Measurements from ENCODE around the gene ADK. TPM values are rescaled to one million over a fixed set of nuclear protein-coding genes. Genes with fewer than 3 reads are reported as not detected.

The ADK gene
- total RNA-seq, 4 donors from 2014 or later = 15.9 to 28.8 (median 23.3) TPM

- ATAC-seq = no peak
- intact Hi-C loops (cut with DNase I; ENCODE audit: low total_unique reads) = no loop called here
- TF ChIP-seq, protein P1, sequence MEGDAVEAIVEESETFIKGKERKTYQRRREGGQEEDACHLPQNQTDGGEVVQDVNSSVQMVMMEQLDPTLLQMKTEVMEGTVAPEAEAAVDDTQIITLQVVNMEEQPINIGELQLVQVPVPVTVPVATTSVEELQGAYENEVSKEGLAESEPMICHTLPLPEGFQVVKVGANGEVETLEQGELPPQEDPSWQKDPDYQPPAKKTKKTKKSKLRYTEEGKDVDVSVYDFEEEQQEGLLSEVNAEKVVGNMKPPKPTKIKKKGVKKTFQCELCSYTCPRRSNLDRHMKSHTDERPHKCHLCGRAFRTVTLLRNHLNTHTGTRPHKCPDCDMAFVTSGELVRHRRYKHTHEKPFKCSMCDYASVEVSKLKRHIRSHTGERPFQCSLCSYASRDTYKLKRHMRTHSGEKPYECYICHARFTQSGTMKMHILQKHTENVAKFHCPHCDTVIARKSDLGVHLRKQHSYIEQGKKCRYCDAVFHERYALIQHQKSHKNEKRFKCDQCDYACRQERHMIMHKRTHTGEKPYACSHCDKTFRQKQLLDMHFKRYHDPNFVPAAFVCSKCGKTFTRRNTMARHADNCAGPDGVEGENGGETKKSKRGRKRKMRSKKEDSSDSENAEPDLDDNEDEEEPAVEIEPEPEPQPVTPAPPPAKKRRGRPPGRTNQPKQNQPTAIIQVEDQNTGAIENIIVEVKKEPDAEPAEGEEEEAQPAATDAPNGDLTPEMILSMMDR (IDR thresholded peaks at IDR 0.05 in 4 of 5, conservative IDR thresholded peaks at IDR 0.05 in 1 of 5) = no peak
- TF ChIP-seq POLR2A (IDR thresholded peaks at IDR 0.05) = no peak
Measured at GRCh38 chr10:74432841-74433594, 282.0 kb downstream of the ADK start.

GRCh38 chr10:74433595-74433956, 282.6 kb downstream of the ADK start:
- TF ChIP-seq, protein P1 (IDR thresholded peaks at IDR 0.05 in 4 of 5, conservative IDR thresholded peaks at IDR 0.05 in 1 of 5) = no peak
- TF ChIP-seq POLR2A (IDR thresholded peaks at IDR 0.05) = no peak
- no peaks in the 10 kb centered on the region for H3K9me3 ChIP-seq
- H3K27ac ChIP-seq = no peak overlapping the region
- no peaks in the 10 kb centered on the region for H3K27me3 ChIP-seq
- ATAC-seq (no peak), DNase-seq (no peak)
- in situ Hi-C loops (cut with MboI; ENCODE audit: low sequenced_read_pairs in 4 of 4) = no loop called here
- intact Hi-C loops (cut with DNase I; ENCODE audit: low total_unique reads) = no loop called here
- no peak overlapping the region for H3K4me3 ChIP-seq
- no peaks in the 10 kb centered on the region for H3K36me3 ChIP-seq
- no peaks in the 10 kb centered on the region for H3K4me1 ChIP-seq

More at GRCh38 chr10:74432841-74433594, 282.0 kb downstream of the ADK start:
- no peaks in the 10 kb centered on the region for H3K9me3 ChIP-seq
- no peak overlapping the region for H3K4me3 ChIP-seq
- H3K27ac ChIP-seq = no peak overlapping the region
- no peak for DNase-seq
- no peaks in the 10 kb centered on the region for H3K36me3 ChIP-seq
- H3K27me3 ChIP-seq = no peaks in the 10 kb centered on the region
- H3K4me1 ChIP-seq = no peaks in the 10 kb centered on the region
- in situ Hi-C loops (cut with MboI; ENCODE audit: low sequenced_read_pairs in 4 of 4) = no loop called here

GRCh38 chr10:74433993-74434392, 283.0 kb downstream of the ADK start:
- Histone ChIP-seq H3K27me3 (no peaks in the 10 kb centered on the region), H3K27ac (no peak overlapping the region), H3K36me3 (no peaks in the 10 kb centered on the region), H3K9me3 (no peaks in the 10 kb centered on the region), H3K4me3 (no peak overlapping the region), H3K4me1 (no peaks in the 10 kb centered on the region)
- intact Hi-C loops (cut with DNase I; ENCODE audit: low total_unique reads) = no loop called here
- no peak for DNase-seq
- ATAC-seq = no peak
- no peak for TF ChIP-seq POLR2A (IDR thresholded peaks at IDR 0.05)
- TF ChIP-seq, protein P1 (IDR thresholded peaks at IDR 0.05 in 4 of 5, conservative IDR thresholded peaks at IDR 0.05 in 1 of 5) = no peak
- in situ Hi-C loops (cut with MboI; ENCODE audit: low sequenced_read_pairs in 4 of 4) = no loop called here

DNA sequence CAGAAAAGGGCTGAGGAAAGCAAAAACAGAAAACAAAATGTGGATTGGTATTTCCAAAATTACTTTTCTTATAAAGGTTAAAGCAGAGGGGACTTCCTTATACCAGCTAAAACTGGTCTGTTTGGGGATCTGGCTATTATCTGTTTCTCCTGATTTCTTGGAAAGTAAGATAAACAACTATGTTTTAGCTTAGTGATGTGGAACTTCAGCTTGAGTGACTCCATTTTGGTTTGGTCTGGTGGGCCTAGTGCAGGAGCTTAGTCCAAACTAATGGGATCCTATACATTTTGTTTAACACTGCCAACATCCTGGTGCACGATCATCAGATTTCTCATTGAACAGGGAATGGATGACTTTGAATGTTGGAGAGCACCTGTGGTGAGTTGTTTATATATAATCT, 283.5 kb downstream of the ADK start:
- DNase-seq (no peak), ATAC-seq (no peak)
- intact Hi-C loops (cut with DNase I; ENCODE audit: low total_unique reads) (no loop called here), in situ Hi-C loops (cut with MboI; ENCODE audit: low sequenced_read_pairs in 4 of 4) (no loop called here)
- Histone ChIP-seq H3K27me3 (no peaks in the 10 kb centered on the region), H3K27ac (no peak overlapping the region), H3K4me1 (no peaks in the 10 kb centered on the region), H3K36me3 (no peaks in the 10 kb centered on the region), H3K9me3 (no peaks in the 10 kb centered on the region), H3K4me3 (no peak overlapping the region)
- TF ChIP-seq, protein P1 (IDR thresholded peaks at IDR 0.05 in 4 of 5, conservative IDR thresholded peaks at IDR 0.05 in 1 of 5) = no peak
- no peak for TF ChIP-seq POLR2A (IDR thresholded peaks at IDR 0.05)
